Suprapubic skin (tissue), 4 donors: ENCODE measurements around the gene NDUFAF3.

Experiments used
- POLR2A ChIP-seq, 2 donors: fragments of 450-650 bp; IDR thresholded peaks; one replicate each; pipeline ENCODE4 v1.6.1; 2017; ENCODE audit warnings: antibody characterized with exemption in 2 of 2, mild to moderate bottlenecking in 2 of 2, moderate library complexity in 2 of 2
- POLR2AphosphoS5 ChIP-seq, 3 donors: sonication (generic); formaldehyde crosslinking; IDR thresholded peaks; one replicate each; pipeline ENCODE4 v1.6.1; 2017; ENCODE audit warnings: antibody characterized with exemption in 3 of 3
- TF ChIP-seq, protein P1 (sequence below), 2 donors: fragments of 200-600 bp in 1 of 2; fragments of 450-650 bp in 1 of 2; sonication (generic) in 1 of 2; IDR thresholded peaks; one replicate each; pipeline ENCODE4 v1.5.1; 2016 to 2019; ENCODE audit warnings: antibody characterized with exemption in 2 of 2, mild to moderate bottlenecking in 1 of 2, moderate library complexity in 1 of 2

DNA sequence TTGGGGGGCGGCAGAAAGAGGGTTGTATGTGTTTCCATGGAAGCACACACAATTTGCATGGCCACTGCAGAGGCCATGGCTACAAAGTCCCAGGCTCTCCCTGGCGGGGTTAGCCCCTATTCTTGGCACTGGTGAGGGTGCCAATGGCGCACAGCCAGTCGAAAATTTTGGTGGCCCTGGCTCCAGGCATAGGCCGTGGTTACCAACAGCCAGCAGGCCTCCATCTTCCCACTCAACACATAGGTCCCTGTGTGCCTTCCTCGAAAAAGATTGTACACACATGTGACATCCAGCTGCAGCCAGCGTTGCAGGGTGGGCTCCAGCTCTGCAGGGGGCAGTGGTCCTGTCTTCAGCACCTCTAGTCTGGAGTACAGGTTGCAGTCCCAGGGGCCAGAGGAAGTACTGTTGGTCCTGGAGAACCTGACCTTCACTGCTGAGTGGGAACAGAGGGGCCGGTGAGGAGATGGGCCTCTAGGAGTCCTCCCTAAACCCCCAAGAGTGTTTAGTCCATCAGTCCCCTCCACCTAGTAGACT, 24.8 kb upstream of the NDUFAF3 start:
- TF ChIP-seq POLR2A (IDR thresholded peaks at IDR 0.05) (no peak), POLR2AphosphoS5 (IDR thresholded peaks at IDR 0.05) (no peak)
- TF ChIP-seq, protein P1, sequence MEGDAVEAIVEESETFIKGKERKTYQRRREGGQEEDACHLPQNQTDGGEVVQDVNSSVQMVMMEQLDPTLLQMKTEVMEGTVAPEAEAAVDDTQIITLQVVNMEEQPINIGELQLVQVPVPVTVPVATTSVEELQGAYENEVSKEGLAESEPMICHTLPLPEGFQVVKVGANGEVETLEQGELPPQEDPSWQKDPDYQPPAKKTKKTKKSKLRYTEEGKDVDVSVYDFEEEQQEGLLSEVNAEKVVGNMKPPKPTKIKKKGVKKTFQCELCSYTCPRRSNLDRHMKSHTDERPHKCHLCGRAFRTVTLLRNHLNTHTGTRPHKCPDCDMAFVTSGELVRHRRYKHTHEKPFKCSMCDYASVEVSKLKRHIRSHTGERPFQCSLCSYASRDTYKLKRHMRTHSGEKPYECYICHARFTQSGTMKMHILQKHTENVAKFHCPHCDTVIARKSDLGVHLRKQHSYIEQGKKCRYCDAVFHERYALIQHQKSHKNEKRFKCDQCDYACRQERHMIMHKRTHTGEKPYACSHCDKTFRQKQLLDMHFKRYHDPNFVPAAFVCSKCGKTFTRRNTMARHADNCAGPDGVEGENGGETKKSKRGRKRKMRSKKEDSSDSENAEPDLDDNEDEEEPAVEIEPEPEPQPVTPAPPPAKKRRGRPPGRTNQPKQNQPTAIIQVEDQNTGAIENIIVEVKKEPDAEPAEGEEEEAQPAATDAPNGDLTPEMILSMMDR (IDR thresholded peaks at IDR 0.05) = no peak
